ENCODE measurements around the gene LRRN2.

GRCh38 chr1:204641936-204642335 lies 43.6 kb downstream of the LRRN2 start:
- no peak for TF ChIP-seq CTCF (IDR thresholded peaks at IDR 0.05)
- TF ChIP-seq POLR2A (IDR thresholded peaks at IDR 0.05) = no peak

Measured in body of pancreas (tissue), 4 donors.